H9 (cell line): Measurements from ENCODE around the gene SLC2A2. TPM values are rescaled to one million over a fixed set of nuclear protein-coding genes. Genes with fewer than 3 reads are reported as not detected.

Experiments
- DNase-seq: peaks from one replicate; pipeline ENCODE4 v3.0.0-alpha.2; 2017
- H2AFZ ChIP-seq: one replicate; pipeline ENCODE4 v1.6.1; 2013; ENCODE audit warnings: mild to moderate bottlenecking, low read length, control low read depth, moderate library complexity
- H2AK5ac ChIP-seq: 2 replicates; pipeline ENCODE4 v1.6.1; 2013; ENCODE audit warnings: low read length, control low read depth, mixed read lengths; ENCODE audit not compliant: insufficient read length
- H2BK120ac ChIP-seq: one replicate; pipeline ENCODE4 v1.6.1; 2013; ENCODE audit warnings: low read depth, mild to moderate bottlenecking, low read length, control low read depth, inconsistent platforms; ENCODE audit not compliant: poor library complexity, severe bottlenecking
- H2BK12ac ChIP-seq: 2 replicates; pipeline ENCODE4 v1.6.1; 2013; ENCODE audit warnings: low read length, control low read depth, mixed read lengths, low read depth; ENCODE audit not compliant: insufficient read length
- H2BK15ac ChIP-seq: 2 replicates; pipeline ENCODE4 v1.6.1; 2013; ENCODE audit warnings: low read depth, low read length, control low read depth
- H2BK20ac ChIP-seq: one replicate; pipeline ENCODE4 v1.6.1; 2013; ENCODE audit warnings: low read depth, mild to moderate bottlenecking, low read length, control low read depth, inconsistent platforms; ENCODE audit not compliant: poor library complexity, severe bottlenecking
- H2BK5ac ChIP-seq: 2 replicates; pipeline ENCODE4 v1.6.1; 2013; ENCODE audit warnings: low read length, control low read depth, mixed read lengths; ENCODE audit not compliant: insufficient read length
- H3K14ac ChIP-seq: 2 replicates; pipeline ENCODE4 v1.6.1; 2013; ENCODE audit warnings: low read length, control low read depth; ENCODE audit not compliant: insufficient read depth
- H3K18ac ChIP-seq: 2 replicates; pipeline ENCODE4 v1.6.1; 2013; ENCODE audit warnings: low read depth, mild to moderate bottlenecking, mixed read lengths, low read length, control low read depth; ENCODE audit not compliant: insufficient read length
- H3K23ac ChIP-seq: 2 replicates; pipeline ENCODE4 v1.6.1; 2013; ENCODE audit warnings: low read length, control low read depth, mixed read lengths, low read depth; ENCODE audit not compliant: insufficient read length
- H3K23me2 ChIP-seq: 2 replicates; pipeline ENCODE4 v1.6.1; 2013; ENCODE audit warnings: low read depth, mild to moderate bottlenecking, mixed read lengths, low read length, control low read depth; ENCODE audit not compliant: insufficient read length, poor library complexity, severe bottlenecking
- H3K27ac ChIP-seq: 2 replicates; pipeline ENCODE4 v1.5.1; 2013; ENCODE audit warnings: low read length, control low read depth, mixed read lengths, low read depth; ENCODE audit not compliant: insufficient read length
- H3K27me3 ChIP-seq: 2 replicates; pipeline ENCODE4 v1.6.1; 2013; ENCODE audit warnings: low read length, control low read depth, inconsistent platforms; ENCODE audit not compliant: insufficient read depth
- H3K4ac ChIP-seq: 2 replicates; pipeline ENCODE4 v1.6.1; 2013; ENCODE audit warnings: low read depth, mild to moderate bottlenecking, control low read depth, inconsistent platforms, low read length, moderate library complexity
- H3K4me1 ChIP-seq: 2 replicates; pipeline ENCODE4 v1.6.1; 2013; ENCODE audit warnings: low read length, control low read depth, inconsistent platforms; ENCODE audit not compliant: insufficient read depth
- H3K4me2 ChIP-seq: 2 replicates; pipeline ENCODE4 v1.6.1; 2013; ENCODE audit warnings: low read length, control low read depth, mixed read lengths; ENCODE audit not compliant: insufficient read length, insufficient read depth
- H3K56ac ChIP-seq: 2 replicates; pipeline ENCODE4 v1.6.1; 2013; ENCODE audit warnings: low read depth, mild to moderate bottlenecking, mixed read lengths, low read length, control low read depth; ENCODE audit not compliant: insufficient read length
- H3K79me1 ChIP-seq: 2 replicates; pipeline ENCODE4 v1.6.1; 2013; ENCODE audit warnings: low read depth, mild to moderate bottlenecking, moderate library complexity, low read length, control low read depth, inconsistent platforms; ENCODE audit not compliant: insufficient read depth, poor library complexity, severe bottlenecking
- H3K79me2 ChIP-seq: 2 replicates; pipeline ENCODE4 v1.6.1; 2013; ENCODE audit warnings: low read length, control low read depth, inconsistent platforms; ENCODE audit not compliant: insufficient read depth
- H3K9ac ChIP-seq: 2 replicates; pipeline ENCODE4 v1.6.1; 2013; ENCODE audit warnings: low read length, control low read depth, mixed read lengths; ENCODE audit not compliant: insufficient read length; ENCODE audit errors: extremely low read depth
- H3K9me3 ChIP-seq: one replicate; pipeline ENCODE4 v1.6.1; 2013; ENCODE audit warnings: low read depth, low read length, inconsistent platforms; ENCODE audit not compliant: control insufficient read depth
- H3T11ph ChIP-seq: one replicate; pipeline ENCODE4 v1.6.1; 2013; ENCODE audit warnings: mild to moderate bottlenecking, low read length, control low read depth, inconsistent platforms
- H4K20me1 ChIP-seq: one replicate; pipeline ENCODE4 v1.6.1; 2013; ENCODE audit not compliant: control insufficient read depth, insufficient read length, insufficient read depth
- H4K5ac ChIP-seq: 2 replicates; pipeline ENCODE4 v1.6.1; 2013; ENCODE audit warnings: low read depth, mild to moderate bottlenecking, mixed read lengths, low read length, control low read depth; ENCODE audit not compliant: insufficient read length
- H4K8ac ChIP-seq: replicated peaks from 2 replicates; pipeline ENCODE4 v1.6.1; 2013; ENCODE audit warnings: low read length, control low read depth, mixed read lengths, low read depth; ENCODE audit not compliant: insufficient read length
- H4K91ac ChIP-seq: 2 replicates; pipeline ENCODE4 v1.6.1; 2013; ENCODE audit warnings: low read depth, mild to moderate bottlenecking, moderate library complexity, mixed read lengths, low read length, control low read depth; ENCODE audit not compliant: insufficient read length
- H3K27ac Mint-ChIP-seq, 3 experiments: 2 replicates in 2 of 3; 3 replicates in 1 of 3; pipeline ENCODE4 v1.8.0; 2020 to 2021; ENCODE audit warnings: mixed read lengths in 3 of 3, mild to moderate bottlenecking in 1 of 3, moderate library complexity in 1 of 3
- H3K27me3 Mint-ChIP-seq: 2 replicates; pipeline ENCODE4 v1.8.0; 2021; ENCODE audit warnings: low read depth, mild to moderate bottlenecking, moderate library complexity, mixed read lengths
- H3K36me3 Mint-ChIP-seq, 3 experiments: 2 replicates in 2 of 3; 3 replicates in 1 of 3; pipeline ENCODE4 v1.8.0; 2020 to 2021; ENCODE audit warnings: low read depth in 3 of 3, mixed read lengths in 3 of 3; ENCODE audit not compliant: insufficient read depth in 1 of 3
- H3K4me1 Mint-ChIP-seq, 2 experiments: 2 replicates each; pipeline ENCODE4 v1.8.0; 2020; ENCODE audit warnings: mixed read lengths in 2 of 2
- H3K4me3 Mint-ChIP-seq, 2 experiments: 2 replicates in 1 of 2; 3 replicates in 1 of 2; pipeline ENCODE4 v1.8.0; 2020 to 2021; ENCODE audit warnings: mild to moderate bottlenecking in 2 of 2, mixed read lengths in 2 of 2, moderate library complexity in 1 of 2
- H3K9me3 Mint-ChIP-seq, 2 experiments: 2 replicates in 1 of 2; 3 replicates in 1 of 2; pipeline ENCODE4 v1.8.0; 2020; ENCODE audit warnings: mild to moderate bottlenecking in 2 of 2, mixed read lengths in 2 of 2, moderate library complexity in 1 of 2
- CTCF ChIP-seq: fragments of 200-600 bp; sonication (generic); conservative IDR thresholded peaks from 3 replicates; pipeline ENCODE4 v1.8.0; 2021; ENCODE audit warnings: antibody characterized with exemption, mild to moderate bottlenecking
- WGBS: extraction: QIAGEN DNeasy Blood & Tissue Kit; methylation state at CpG from one replicate; pipeline ENCODE4 v1.1.7; 2013; ENCODE audit warnings: missing lambda C conversion rate, low lambda C conversion rate, mixed read lengths; ENCODE audit not compliant: insufficient read length; ENCODE audit errors: extremely low coverage; 5-methylcytosine and 5-hydroxymethylcytosine counted together
- total RNA-seq: library from RNA; stranded (reverse); gene quantifications from 2 replicates; pipeline ENCODE4 v1.2.1, GENCODE V29; 2021

SLC2A2 gene
- total RNA-seq, 1 experiment from 2014 or later: not detected

DNA sequence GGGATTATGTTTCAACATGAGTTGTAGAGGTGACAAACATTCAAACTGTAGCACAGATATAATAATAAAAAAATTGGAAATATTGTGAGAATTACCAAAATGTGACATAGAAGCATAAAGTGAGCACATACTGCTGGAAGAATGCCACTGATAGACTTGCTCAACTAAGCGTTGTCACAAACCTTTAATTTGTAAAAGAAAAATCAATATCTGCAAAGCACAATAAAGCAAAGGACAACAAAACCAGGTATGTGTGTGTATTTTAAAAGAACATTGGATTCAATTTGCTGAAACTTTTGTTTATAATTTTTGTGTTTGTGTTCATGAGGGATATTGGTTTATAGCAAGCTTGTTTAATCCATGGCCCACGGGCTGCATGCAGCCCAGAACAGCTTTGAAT, 77.3 kb downstream of the SLC2A2 start:
- H2AK5ac ChIP-seq: no peak overlapping the region
- H2AFZ ChIP-seq: no peak overlapping the region
- H3K23me2 ChIP-seq: no peaks in the 10 kb centered on the region
- no peaks in the 10 kb centered on the region for H3K27me3 ChIP-seq
- H3K79me2 ChIP-seq: no peaks in the 10 kb centered on the region
- TF ChIP-seq CTCF: no peak
- H2BK12ac ChIP-seq: no peak overlapping the region
- no peak for DNase-seq
- H2BK20ac ChIP-seq: no peak overlapping the region
- H4K5ac ChIP-seq: no peak overlapping the region
- no peak overlapping the region for H3K23ac ChIP-seq
- H3K56ac ChIP-seq: no peak overlapping the region
- H2BK5ac ChIP-seq: no peak overlapping the region
- no peak overlapping the region for H3K4me2 ChIP-seq
- H3K9me3 ChIP-seq: no peaks in the 10 kb centered on the region
- no peak overlapping the region for H3K14ac ChIP-seq
- no peak overlapping the region for H4K8ac ChIP-seq
- no peak overlapping the region for H3K4ac ChIP-seq
- no peak overlapping the region for H3K4me3 Mint-ChIP-seq
- H4K91ac ChIP-seq: no peak overlapping the region
- H3K9ac ChIP-seq: no peak overlapping the region
- peaks cover 21 to 33% of the 10 kb centered on the region in 2 experiments for H3K9me3 Mint-ChIP-seq
- no peak overlapping the region for H2BK15ac ChIP-seq
- peaks cover 8 to 10% of the 10 kb centered on the region in 2 experiments for H3K4me1 Mint-ChIP-seq
- H4K20me1 ChIP-seq: no peaks in the 10 kb centered on the region
- H3K36me3 Mint-ChIP-seq: peaks cover 8 to 22% (median 14%) of the 10 kb centered on the region in 3 experiments; a peak in 6 of 7 replicates
- H3K27me3 Mint-ChIP-seq: no peaks in the 10 kb centered on the region; the same call in none of the 2 replicates
- H3K18ac ChIP-seq: no peak overlapping the region
- no peak overlapping the region for H3K27ac ChIP-seq
- no peaks in the 10 kb centered on the region for H3K4me1 ChIP-seq
- H2BK120ac ChIP-seq: no peak overlapping the region
- H3K79me1 ChIP-seq: no peaks in the 10 kb centered on the region
- no CpG with 5 or more reads among the region's 2 CpGs for WGBS
- no peak overlapping the region for H3K27ac Mint-ChIP-seq
- H3T11ph ChIP-seq: no peak overlapping the region
